HepG2 (cell line): Measurements from ENCODE around the gene XXYLT1. TPM values are rescaled to one million over a fixed set of nuclear protein-coding genes. Genes with fewer than 3 reads are reported as not detected.

ENCODE experiments used
- AFF4 ChIP-seq: sonication (generic); formaldehyde crosslinking; IDR thresholded peaks from 2 replicates; pipeline ENCODE4 v1.4.0; 2020; ENCODE audit warnings: missing genetic modification reagents
- CEBPB ChIP-seq: IDR thresholded peaks from 2 replicates; pipeline ENCODE4 v1.6.1; 2011; ENCODE audit warnings: low read depth, low read length, improper control_type of control experiment, borderline replicate concordance
- ESRRA ChIP-seq: sonication (generic); formaldehyde crosslinking; IDR thresholded peaks from 2 replicates; pipeline ENCODE4 v1.5.1; 2020; ENCODE audit warnings: mild to moderate bottlenecking, low read depth, missing genetic modification reagents
- FOXA3 ChIP-seq: IDR thresholded peaks from 2 replicates; pipeline ENCODE4 v1.6.1; 2016; ENCODE audit warnings: missing genetic modification reagents, missing compliant biosample characterization
- FOXO1 ChIP-seq: sonication (generic); formaldehyde crosslinking; IDR thresholded peaks from 2 replicates; pipeline ENCODE4 v1.4.0; 2020; ENCODE audit warnings: missing genetic modification reagents
- GABPA ChIP-seq, 2 experiments: IDR thresholded peaks; 2 replicates each; pipeline ENCODE4 v1.6.1; 2011 to 2016; ENCODE audit warnings: low read depth in 2 of 2, low read length in 1 of 2, missing biosample characterization in 1 of 2, missing genetic modification characterization in 1 of 2
- GMEB2 ChIP-seq: IDR thresholded peaks from 2 replicates; pipeline ENCODE4 v1.6.1; 2016; ENCODE audit warnings: missing biosample characterization, missing genetic modification reagents, low read depth
- KDM3A ChIP-seq: IDR thresholded peaks from 2 replicates; pipeline ENCODE4 v1.6.1; 2018; ENCODE audit warnings: low read depth, missing compliant biosample characterization
- KLF16 ChIP-seq, 2 experiments: sonication (generic) in 1 of 2; formaldehyde crosslinking in 1 of 2; IDR thresholded peaks; 2 replicates each; pipeline versions ENCODE4 v1.6.1 to v1.8.0; 2016 to 2023; ENCODE audit warnings: missing genetic modification reagents in 2 of 2, missing compliant biosample characterization in 1 of 2
- NFKBIZ ChIP-seq: IDR thresholded peaks from 2 replicates; pipeline ENCODE4 v1.6.1; 2018; ENCODE audit warnings: missing genetic modification reagents, missing compliant biosample characterization
- SMAD3 ChIP-seq: sonication (generic); formaldehyde crosslinking; IDR thresholded peaks from 2 replicates; pipeline ENCODE4 v1.4.0; 2020; ENCODE audit warnings: missing genetic modification reagents
- TRIM24 ChIP-seq: sonication (generic); formaldehyde crosslinking; IDR thresholded peaks from 2 replicates; pipeline ENCODE4 v1.8.0; 2022; ENCODE audit warnings: mild to moderate bottlenecking, missing genetic modification reagents
- ZNF510 ChIP-seq: sonication (generic); formaldehyde crosslinking; IDR thresholded peaks from 2 replicates; pipeline ENCODE4 v1.4.0; 2020; ENCODE audit warnings: low read depth, mild to moderate bottlenecking, missing genetic modification reagents
- ZNF609 ChIP-seq: sonication (generic); formaldehyde crosslinking; IDR thresholded peaks from 2 replicates; pipeline ENCODE4 v1.4.0; 2020; ENCODE audit warnings: mild to moderate bottlenecking, missing genetic modification reagents, borderline replicate concordance
- polyA plus RNA-seq, 8 experiments: library from polyadenylated mRNA; depleted of rRNA in 3 of 8; stranded (reverse) in 7 of 8; unstranded in 1 of 8; fragments of >200 nt; fragmentation: Illumina TruSeq in 4 of 8; extraction: Trizol in 4 of 8; gene quantifications; 2 replicates each; pipeline versions ENCODE4 v1.2.1 to v1.2.3, GENCODE V29; 2011 to 2016; ENCODE audit warnings: low read depth in 4 of 8, missing spikeins in 1 of 8, mixed read lengths in 1 of 8; ENCODE audit not compliant: insufficient read depth in 1 of 8
- total RNA-seq, 5 experiments: library from RNA; depleted of rRNA; stranded (reverse); fragments of >200 nt; fragmentation: Illumina TruSeq; extraction: Trizol; gene quantifications; 2 replicates each; pipeline ENCODE4 v1.2.3, GENCODE V29; 2016; ENCODE audit warnings: low read depth in 1 of 5
- TF ChIP-seq, protein P1 (sequence below): sonication (generic); formaldehyde crosslinking; IDR thresholded peaks from 2 replicates; pipeline ENCODE4 v1.4.0; 2020; ENCODE audit warnings: missing genetic modification reagents

XXYLT1 gene
- total and polyA plus RNA-seq, 2 of the 13 experiments (the other 11 are each of a cell fraction or from before 2014, with no cell fraction given), result 17.7 to 19.0 TPM

DNA sequence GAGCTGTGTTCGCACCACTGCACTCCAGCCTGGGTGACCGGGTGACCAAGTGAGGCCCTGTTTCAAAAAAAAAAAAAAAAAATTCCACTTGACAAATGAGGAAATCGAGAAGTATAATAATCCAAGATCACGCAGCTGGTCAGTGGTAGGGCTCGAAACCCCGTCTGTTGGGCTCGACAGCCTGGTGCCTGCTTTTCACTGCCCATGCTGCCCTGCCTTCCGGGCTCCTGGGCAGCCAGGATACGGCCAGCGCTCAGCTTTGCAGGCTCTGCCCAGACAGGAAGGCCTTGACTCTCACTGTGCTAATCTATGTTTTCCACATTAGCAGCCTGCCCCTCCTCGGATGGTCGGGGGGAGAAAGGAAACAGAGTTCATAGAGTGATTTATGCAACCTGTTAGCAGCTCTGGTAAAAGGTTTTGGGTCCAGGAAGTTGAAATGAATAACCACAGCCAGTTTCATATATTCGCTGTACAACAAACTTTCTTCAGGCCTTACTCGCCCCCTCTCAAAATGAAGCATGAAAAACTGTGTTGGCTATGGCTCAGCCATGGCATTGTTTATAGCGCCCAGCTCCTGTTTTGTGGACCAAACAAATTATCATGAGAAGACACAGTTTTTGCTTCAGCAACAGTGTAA is 108.8 kb downstream of the XXYLT1 start (continued):
- TF ChIP-seq, protein P1, sequence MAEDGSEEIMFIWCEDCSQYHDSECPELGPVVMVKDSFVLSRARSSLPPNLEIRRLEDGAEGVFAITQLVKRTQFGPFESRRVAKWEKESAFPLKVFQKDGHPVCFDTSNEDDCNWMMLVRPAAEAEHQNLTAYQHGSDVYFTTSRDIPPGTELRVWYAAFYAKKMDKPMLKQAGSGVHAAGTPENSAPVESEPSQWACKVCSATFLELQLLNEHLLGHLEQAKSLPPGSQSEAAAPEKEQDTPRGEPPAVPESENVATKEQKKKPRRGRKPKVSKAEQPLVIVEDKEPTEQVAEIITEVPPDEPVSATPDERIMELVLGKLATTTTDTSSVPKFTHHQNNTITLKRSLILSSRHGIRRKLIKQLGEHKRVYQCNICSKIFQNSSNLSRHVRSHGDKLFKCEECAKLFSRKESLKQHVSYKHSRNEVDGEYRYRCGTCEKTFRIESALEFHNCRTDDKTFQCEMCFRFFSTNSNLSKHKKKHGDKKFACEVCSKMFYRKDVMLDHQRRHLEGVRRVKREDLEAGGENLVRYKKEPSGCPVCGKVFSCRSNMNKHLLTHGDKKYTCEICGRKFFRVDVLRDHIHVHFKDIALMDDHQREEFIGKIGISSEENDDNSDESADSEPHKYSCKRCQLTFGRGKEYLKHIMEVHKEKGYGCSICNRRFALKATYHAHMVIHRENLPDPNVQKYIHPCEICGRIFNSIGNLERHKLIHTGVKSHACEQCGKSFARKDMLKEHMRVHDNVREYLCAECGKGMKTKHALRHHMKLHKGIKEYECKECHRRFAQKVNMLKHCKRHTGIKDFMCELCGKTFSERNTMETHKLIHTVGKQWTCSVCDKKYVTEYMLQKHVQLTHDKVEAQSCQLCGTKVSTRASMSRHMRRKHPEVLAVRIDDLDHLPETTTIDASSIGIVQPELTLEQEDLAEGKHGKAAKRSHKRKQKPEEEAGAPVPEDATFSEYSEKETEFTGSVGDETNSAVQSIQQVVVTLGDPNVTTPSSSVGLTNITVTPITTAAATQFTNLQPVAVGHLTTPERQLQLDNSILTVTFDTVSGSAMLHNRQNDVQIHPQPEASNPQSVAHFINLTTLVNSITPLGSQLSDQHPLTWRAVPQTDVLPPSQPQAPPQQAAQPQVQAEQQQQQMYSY, result peak; percentile 39
- TF ChIP-seq AFF4 (CRISPR knock-in tag), result peak; percentile 72; the same call in 1 of the 2 replicates
- TF ChIP-seq FOXA3, result peak; percentile 88
- TF ChIP-seq KLF16 (CRISPR knock-in tag; IDR thresholded peaks at IDR 0.05), result peak in 1 of 2 experiments; percentile 48; a peak in 1 of 4 replicates
- peak; percentile 89 for TF ChIP-seq KDM3A (CRISPR knock-in tag)
- no peak for TF ChIP-seq GMEB2 (CRISPR knock-in tag)
- peak; percentile 62; the same call in 1 of the 2 replicates for TF ChIP-seq ESRRA (CRISPR knock-in tag)
- TF ChIP-seq ZNF609, result peak; percentile 95
- TF ChIP-seq TRIM24 (CRISPR knock-in tag), result no peak
- TF ChIP-seq NFKBIZ, result 0 out of 2 replicates have a peak, but pooled peaks have one; percentile 72
- peak; percentile 85 for TF ChIP-seq SMAD3 (CRISPR knock-in tag)
- peak; percentile 56; the same call in 1 of the 2 replicates for TF ChIP-seq CEBPB
- TF ChIP-seq GABPA (IDR thresholded peaks at IDR 0.05; ENCODE audit: low read depth, low read length), result no peak
- TF ChIP-seq GABPA (CRISPR knock-in tag; IDR thresholded peaks at IDR 0.05; ENCODE audit: low read depth), result no peak
- peak; percentile 96 for TF ChIP-seq FOXO1 (CRISPR knock-in tag)
- no peak for TF ChIP-seq ZNF510
